BJ (cell line): ENCODE results near the gene ZNF318. TPM values are rescaled to one million over a fixed set of nuclear protein-coding genes. Genes with fewer than 3 reads are reported as not detected.
A peak's percentile ranks its signal among the peaks of the same experiment; 100 is the strongest.

Source experiments
- CTCF ChIA-PET: fragments of 350-600 bp; formaldehyde crosslinking; extraction: SDS; loops from one replicate; lab custom pipeline; 2021; ENCODE audit warnings: antibody characterized with exemption, inconsistent platforms; lab: Yijun Ruan, JAX
- POLR2A ChIA-PET: fragments of 300-600 bp; sonication (Branson Sonifier 250); formaldehyde crosslinking; extraction: SDS; loops from one replicate; lab custom pipeline; 2021; ENCODE audit warnings: antibody characterized with exemption; lab: Charles Lee
- DNase-seq: peaks from one replicate; pipeline ENCODE4 v3.0.0-alpha.2; 2011; ENCODE audit warnings: low read depth
- H3K27me3 ChIP-seq: 2 replicates; pipeline ENCODE4 v1.6.0; 2011; ENCODE audit warnings: low read length; ENCODE audit not compliant: control insufficient read depth, insufficient read depth
- H3K36me3 ChIP-seq: 2 replicates; pipeline ENCODE4 v1.5.1; 2011; ENCODE audit warnings: low read length; ENCODE audit not compliant: control insufficient read depth, insufficient read depth
- H3K4me3 ChIP-seq: 2 replicates; pipeline ENCODE4 v1.5.1; 2011; ENCODE audit warnings: low read depth, mild to moderate bottlenecking, control low read depth, low read length
- polyA plus RNA-seq: library from polyadenylated mRNA; depleted of rRNA; stranded (reverse); fragments of >200 nt; gene quantifications from 2 replicates; pipeline ENCODE4 v1.2.3, GENCODE V29; 2011
- TF ChIP-seq, protein P1 (sequence below): IDR thresholded peaks from 2 replicates; pipeline ENCODE4 v1.5.1; 2011; ENCODE audit warnings: low read depth, mild to moderate bottlenecking, control low read depth, inconsistent platforms, low read length, moderate library complexity; ENCODE audit not compliant: insufficient read depth

ZNF318 gene
- polyA plus RNA-seq, 1 experiment = 11.5 TPM

- POLR2A ChIA-PET = no interaction called here
Measured at GRCh38 chr6:43368259-43369160, 937 bp downstream of the ZNF318 start.

GRCh38 chr6:43367245-43367984 lies 2.0 kb downstream of the ZNF318 start:
- H3K4me3 ChIP-seq = no peak overlapping the region
- TF ChIP-seq, protein P1, sequence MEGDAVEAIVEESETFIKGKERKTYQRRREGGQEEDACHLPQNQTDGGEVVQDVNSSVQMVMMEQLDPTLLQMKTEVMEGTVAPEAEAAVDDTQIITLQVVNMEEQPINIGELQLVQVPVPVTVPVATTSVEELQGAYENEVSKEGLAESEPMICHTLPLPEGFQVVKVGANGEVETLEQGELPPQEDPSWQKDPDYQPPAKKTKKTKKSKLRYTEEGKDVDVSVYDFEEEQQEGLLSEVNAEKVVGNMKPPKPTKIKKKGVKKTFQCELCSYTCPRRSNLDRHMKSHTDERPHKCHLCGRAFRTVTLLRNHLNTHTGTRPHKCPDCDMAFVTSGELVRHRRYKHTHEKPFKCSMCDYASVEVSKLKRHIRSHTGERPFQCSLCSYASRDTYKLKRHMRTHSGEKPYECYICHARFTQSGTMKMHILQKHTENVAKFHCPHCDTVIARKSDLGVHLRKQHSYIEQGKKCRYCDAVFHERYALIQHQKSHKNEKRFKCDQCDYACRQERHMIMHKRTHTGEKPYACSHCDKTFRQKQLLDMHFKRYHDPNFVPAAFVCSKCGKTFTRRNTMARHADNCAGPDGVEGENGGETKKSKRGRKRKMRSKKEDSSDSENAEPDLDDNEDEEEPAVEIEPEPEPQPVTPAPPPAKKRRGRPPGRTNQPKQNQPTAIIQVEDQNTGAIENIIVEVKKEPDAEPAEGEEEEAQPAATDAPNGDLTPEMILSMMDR = no peak
- ChIA-PET POLR2A (no interaction called here), CTCF (interaction anchor here (0.6 to 2.9 kb wide), 5 partner anchors 9 to 139 kb away, joined by 3 to 16 read pairs (median 3); no protein-coding TSS in a partner anchor)
- peaks cover 8% of the 10 kb centered on the region for H3K36me3 ChIP-seq
- no peaks in the 10 kb centered on the region for H3K27me3 ChIP-seq
- no peak for DNase-seq

More at GRCh38 chr6:43368259-43369160, 937 bp downstream of the ZNF318 start:
- TF ChIP-seq, protein P1 = no peak
- Histone ChIP-seq H3K27me3 (no peaks in the 10 kb centered on the region), H3K36me3 (peaks cover 5% of the 10 kb centered on the region), H3K4me3 (peak overlapping the region; percentile 81)
- no peak for DNase-seq
- CTCF ChIA-PET = interaction anchor here (0.6 to 2.9 kb wide), 3 partner anchors 73 to 138 kb away, joined by 3 to 16 read pairs (median 3); no protein-coding TSS in a partner anchor

DNA sequence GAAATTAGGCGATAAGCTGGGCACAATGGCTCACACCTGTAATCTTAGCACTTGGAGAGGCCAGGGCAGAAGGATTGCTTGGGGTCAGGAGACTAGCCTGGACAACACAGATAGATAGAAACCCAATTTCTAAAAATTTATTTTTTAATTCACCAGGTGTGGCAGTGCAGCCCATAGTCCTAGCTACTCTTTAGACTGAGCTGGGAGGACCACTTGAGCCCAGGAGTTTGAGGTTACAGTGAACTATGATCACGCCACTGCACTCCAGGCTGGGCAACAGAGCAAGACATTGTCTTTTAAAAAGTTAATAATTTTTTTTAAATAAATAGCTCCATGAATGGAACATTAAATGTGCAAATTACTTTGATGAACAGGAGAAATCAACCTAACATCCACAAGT lies 8.2 kb downstream of the ZNF318 start:
- Histone ChIP-seq H3K4me3 (no peak overlapping the region), H3K27me3 (no peaks in the 10 kb centered on the region), H3K36me3 (peaks cover 11% of the 10 kb centered on the region)
- CTCF ChIA-PET = interaction anchor here (0.8 to 2.1 kb wide), 4 partner anchors 8 to 145 kb away, joined by 3 to 7 read pairs (median 3); partner anchors contain the start of gene ZNF318
- no peak for DNase-seq
- TF ChIP-seq, protein P1 = no peak
- POLR2A ChIA-PET = no interaction called here

- no peaks in the 10 kb centered on the region for H3K27me3 ChIP-seq
- CTCF ChIA-PET = interaction anchor here (0.7 to 1.2 kb wide), 2 partner anchors 26 to 147 kb away, joined by 3 read pairs; no protein-coding TSS in a partner anchor
- no peak for DNase-seq
- H3K36me3 ChIP-seq = peaks cover 18% of the 10 kb centered on the region
- TF ChIP-seq, protein P1 = no peak
- POLR2A ChIA-PET = interaction anchor here (0.7 to 0.8 kb wide), 2 partner anchors 13 to 157 kb away, joined by 3 to 7 read pairs; partner anchors contain the start of genes POLR1C and YIPF3
- H3K4me3 ChIP-seq = no peak overlapping the region
Measured at GRCh38 chr6:43359831-43360230, 9.6 kb downstream of the ZNF318 start.
